ENCODE measurements around the gene NLRP1.

DNA sequence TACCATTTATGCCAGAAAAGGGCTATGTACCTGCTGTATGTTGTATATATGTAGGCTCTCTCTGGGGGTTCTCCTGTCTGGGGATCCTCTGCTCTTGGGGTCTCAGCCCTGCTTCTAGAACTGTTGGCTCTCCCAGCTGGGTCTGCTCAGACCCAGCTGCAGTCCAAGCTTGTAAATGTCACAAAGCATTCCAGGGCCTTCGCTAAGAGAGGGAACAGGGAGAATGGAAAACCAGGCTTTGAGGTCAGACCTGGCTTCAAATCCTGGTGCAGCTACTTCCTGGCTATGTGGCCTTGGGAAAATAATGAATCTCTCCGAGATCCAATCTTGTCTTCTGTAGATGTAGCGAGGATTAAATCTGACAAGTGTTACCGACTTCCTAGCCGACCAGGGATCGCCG lies 44.0 kb downstream of the NLRP1 start:
- TF ChIP-seq NEUROD1 (IDR thresholded peaks at IDR 0.05; ENCODE audit: borderline replicate concordance, low read depth, low read length, partially characterized antibody) = no peak
- TF ChIP-seq TCF7L2 (IDR thresholded peaks at IDR 0.05; ENCODE audit: low read depth, low read length) = no peak
- TF ChIP-seq CTCF (IDR thresholded peaks at IDR 0.05 in 2 of 3, conservative IDR thresholded peaks at IDR 0.05 in 1 of 3; ENCODE audit: insufficient read depth in 2 of 3, low read depth in 1 of 3, low read length in 3 of 3) = no peak

All from K562 (cell line).